Subcutaneous adipose tissue (tissue), 4 donors: ENCODE results near the gene SIPA1L3. TPM values are rescaled to one million over a fixed set of nuclear protein-coding genes. Genes with fewer than 3 reads are reported as not detected.

Source experiments
- total RNA-seq, 4 donors: library from RNA; depleted of rRNA; stranded (reverse); fragments of >200 nt; gene quantifications; one replicate each; pipeline ENCODE4 v1.1.0, GENCODE V29; 2016
- TF ChIP-seq, protein P1 (sequence below): fragments of 450-650 bp; IDR thresholded peaks from one replicate; pipeline ENCODE4 v1.5.1; 2016; ENCODE audit warnings: low read depth, mild to moderate bottlenecking, control low read depth, antibody characterized with exemption, moderate library complexity

The SIPA1L3 gene
- total RNA-seq, 4 donors from 2014 or later: 8.2 to 15.3 (median 11.6) TPM

- TF ChIP-seq, protein P1, sequence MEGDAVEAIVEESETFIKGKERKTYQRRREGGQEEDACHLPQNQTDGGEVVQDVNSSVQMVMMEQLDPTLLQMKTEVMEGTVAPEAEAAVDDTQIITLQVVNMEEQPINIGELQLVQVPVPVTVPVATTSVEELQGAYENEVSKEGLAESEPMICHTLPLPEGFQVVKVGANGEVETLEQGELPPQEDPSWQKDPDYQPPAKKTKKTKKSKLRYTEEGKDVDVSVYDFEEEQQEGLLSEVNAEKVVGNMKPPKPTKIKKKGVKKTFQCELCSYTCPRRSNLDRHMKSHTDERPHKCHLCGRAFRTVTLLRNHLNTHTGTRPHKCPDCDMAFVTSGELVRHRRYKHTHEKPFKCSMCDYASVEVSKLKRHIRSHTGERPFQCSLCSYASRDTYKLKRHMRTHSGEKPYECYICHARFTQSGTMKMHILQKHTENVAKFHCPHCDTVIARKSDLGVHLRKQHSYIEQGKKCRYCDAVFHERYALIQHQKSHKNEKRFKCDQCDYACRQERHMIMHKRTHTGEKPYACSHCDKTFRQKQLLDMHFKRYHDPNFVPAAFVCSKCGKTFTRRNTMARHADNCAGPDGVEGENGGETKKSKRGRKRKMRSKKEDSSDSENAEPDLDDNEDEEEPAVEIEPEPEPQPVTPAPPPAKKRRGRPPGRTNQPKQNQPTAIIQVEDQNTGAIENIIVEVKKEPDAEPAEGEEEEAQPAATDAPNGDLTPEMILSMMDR: no peak
Measured at GRCh38 chr19:38248421-38248820, 341.4 kb downstream of the SIPA1L3 start.

DNA sequence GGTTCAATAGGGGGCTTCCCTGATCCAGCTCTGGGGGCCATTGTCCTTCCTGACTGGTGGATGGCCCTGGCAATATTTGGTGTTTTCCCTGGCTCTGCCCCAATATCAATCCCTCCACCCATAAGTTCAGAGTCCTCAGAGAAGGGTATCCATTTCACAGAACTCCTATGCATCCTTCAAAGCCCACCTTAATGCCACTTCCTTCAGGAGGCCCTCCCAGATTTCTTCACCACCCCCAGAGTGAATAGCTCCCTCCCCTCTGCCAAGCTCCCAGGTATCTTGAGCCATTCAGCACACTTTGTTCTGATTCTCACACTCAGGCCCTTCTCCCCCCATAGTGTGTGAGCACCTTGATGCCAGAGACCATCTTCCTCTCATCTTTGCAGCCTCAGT is 343.4 kb downstream of the SIPA1L3 start:
- TF ChIP-seq, protein P1: no peak

GRCh38 chr19:38250821-38251563 is 344.0 kb downstream of the SIPA1L3 start:
- TF ChIP-seq, protein P1: no peak

- TF ChIP-seq, protein P1: no peak
Measured at GRCh38 chr19:38251564-38252051, 344.6 kb downstream of the SIPA1L3 start.

GRCh38 chr19:38252385-38252784 is 345.4 kb downstream of the SIPA1L3 start:
- TF ChIP-seq, protein P1: no peak

- TF ChIP-seq, protein P1: no peak
Measured at GRCh38 chr19:38252941-38253691, 346.1 kb downstream of the SIPA1L3 start.

DNA sequence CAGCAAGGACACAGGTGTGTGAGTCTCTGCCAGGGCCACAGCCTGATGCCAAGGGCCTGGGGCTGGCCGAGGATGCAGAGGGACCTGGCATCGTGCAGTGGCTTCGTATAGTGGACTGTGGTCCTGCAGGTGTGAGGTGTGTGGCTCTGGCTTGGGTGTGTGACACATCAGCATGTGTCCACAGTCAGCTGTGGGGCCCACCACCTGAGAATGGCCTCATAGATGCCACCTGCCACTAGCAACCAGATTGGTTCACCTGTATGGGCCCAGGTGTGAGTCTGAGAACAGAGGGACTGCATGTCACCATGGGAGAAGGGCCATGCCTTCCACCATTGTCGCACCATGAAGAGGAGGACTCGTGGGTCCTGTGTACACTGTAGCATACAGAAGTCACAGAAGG is 346.8 kb downstream of the SIPA1L3 start:
- TF ChIP-seq, protein P1: no peak
